HG02970 (cell line): ENCODE measurements around the gene RIPPLY3.

Source experiments
- ATAC-seq: cut with Tn5 transposase; IDR thresholded peaks from one replicate; pipeline ENCODE4 v1.9.1; 2021; ENCODE audit warnings: mild to moderate bottlenecking, moderate library complexity, moderate number of reproducible peaks; ENCODE audit not compliant: unreplicated experiment, low FRiP score

Gene RIPPLY3, protein sequence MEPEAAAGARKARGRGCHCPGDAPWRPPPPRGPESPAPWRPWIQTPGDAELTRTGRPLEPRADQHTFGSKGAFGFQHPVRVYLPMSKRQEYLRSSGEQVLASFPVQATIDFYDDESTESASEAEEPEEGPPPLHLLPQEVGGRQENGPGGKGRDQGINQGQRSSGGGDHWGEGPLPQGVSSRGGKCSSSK

GRCh38 chr21:37006486-37007291 lies at the start of gene RIPPLY3:
RIPPLY3 (plus strand) TSS chr21:37006702; CDS start chr21:37006773, 71 bp downstream.
- ATAC-seq, result no peak

DNA sequence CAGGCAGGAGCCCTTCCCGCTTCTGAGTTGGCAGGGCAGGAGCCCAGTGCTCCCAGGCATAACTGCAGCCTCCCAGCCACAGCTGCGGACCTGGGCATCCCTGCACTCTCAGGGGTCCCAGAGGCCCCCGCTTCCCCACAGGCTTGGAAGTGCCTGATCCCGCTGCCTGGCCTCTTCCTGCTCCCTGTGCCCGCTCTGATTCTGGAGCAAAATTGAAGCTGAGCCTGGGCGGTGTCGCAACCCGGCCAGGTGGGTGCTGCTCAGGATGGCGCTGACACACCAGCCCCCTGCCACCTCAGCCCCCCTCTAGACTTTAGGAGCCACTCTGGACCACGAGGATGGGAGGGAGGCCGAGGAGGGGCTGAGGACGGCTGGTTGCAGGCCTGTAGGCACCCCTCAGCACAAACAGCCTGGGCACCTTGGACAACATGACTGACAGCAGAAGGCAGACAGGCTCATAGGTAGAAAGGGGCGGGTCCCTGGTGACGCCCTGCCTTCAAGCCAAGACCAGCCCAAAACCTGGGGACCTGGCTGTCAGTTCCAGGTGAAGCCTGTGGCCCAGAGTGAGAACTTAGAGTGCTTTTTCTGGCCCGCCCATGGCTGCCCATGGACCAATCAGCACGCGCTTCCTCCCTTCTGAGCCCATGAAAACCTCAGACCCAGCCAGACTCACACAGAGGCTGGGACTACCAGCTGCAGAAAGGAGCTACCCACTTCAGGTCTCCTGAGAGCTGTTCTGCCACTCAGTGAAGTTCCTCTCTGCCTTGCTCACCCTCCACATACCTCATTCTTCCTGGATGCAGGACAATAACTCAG lies 47.3 kb upstream of the RIPPLY3 start:
- no peak for ATAC-seq

- ATAC-seq, result no peak
Measured at GRCh38 chr21:36960676-36961284, 45.7 kb upstream of the RIPPLY3 start.

- no peak for ATAC-seq
Measured at GRCh38 chr21:36962098-36962780, 44.3 kb upstream of the RIPPLY3 start.

- no peak for ATAC-seq
Measured at GRCh38 chr21:36964398-36964797, 42.1 kb upstream of the RIPPLY3 start.

GRCh38 chr21:36964827-36965719 lies 41.4 kb upstream of the RIPPLY3 start:
- ATAC-seq, result no peak

GRCh38 chr21:36965720-36966065 lies 40.8 kb upstream of the RIPPLY3 start:
- no peak for ATAC-seq

DNA sequence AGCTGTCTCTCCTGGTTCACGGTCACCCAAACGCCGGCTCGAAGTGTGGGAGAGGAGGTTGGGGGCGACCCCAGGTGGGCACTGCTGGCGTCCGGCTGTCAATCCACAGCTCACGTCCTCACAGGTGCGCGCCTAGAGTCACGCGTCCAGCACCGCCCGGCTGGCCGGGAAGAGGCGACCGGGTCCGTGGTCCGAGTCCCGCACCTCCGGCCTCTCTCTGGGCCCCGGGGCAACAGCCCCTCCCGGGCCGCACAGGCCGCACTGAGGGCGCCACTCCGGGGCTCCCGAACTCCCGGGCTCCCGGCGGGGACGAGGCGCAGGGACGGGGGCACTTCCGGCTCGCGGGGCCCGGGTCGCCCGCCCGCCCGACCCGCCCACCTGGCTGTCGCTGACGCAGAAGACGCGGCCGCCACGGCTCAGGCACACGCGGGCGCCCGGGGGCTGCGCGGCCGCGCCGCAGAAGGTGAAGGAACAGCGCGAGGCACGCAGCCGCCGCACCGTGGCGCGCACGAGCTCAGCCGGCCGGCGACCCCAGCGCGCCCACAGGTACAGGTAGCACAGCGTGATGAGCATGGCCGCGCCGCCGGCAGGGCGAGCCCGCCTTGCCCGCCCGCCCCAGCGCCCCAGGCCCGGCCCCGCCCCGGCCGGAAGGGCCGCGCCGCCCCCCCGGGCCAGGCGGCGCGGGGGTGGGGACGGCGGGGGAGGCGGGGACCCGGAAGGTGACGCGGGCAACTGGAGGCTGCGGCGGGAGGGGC lies 40.3 kb upstream of the RIPPLY3 start, which contains the start of gene HLCS:
HLCS (minus strand) TSS at position 604 of the 755 bp plus-strand sequence; CDS start at position 573, 31 bp downstream.
- ATAC-seq, result peak; percentile 87

DNA sequence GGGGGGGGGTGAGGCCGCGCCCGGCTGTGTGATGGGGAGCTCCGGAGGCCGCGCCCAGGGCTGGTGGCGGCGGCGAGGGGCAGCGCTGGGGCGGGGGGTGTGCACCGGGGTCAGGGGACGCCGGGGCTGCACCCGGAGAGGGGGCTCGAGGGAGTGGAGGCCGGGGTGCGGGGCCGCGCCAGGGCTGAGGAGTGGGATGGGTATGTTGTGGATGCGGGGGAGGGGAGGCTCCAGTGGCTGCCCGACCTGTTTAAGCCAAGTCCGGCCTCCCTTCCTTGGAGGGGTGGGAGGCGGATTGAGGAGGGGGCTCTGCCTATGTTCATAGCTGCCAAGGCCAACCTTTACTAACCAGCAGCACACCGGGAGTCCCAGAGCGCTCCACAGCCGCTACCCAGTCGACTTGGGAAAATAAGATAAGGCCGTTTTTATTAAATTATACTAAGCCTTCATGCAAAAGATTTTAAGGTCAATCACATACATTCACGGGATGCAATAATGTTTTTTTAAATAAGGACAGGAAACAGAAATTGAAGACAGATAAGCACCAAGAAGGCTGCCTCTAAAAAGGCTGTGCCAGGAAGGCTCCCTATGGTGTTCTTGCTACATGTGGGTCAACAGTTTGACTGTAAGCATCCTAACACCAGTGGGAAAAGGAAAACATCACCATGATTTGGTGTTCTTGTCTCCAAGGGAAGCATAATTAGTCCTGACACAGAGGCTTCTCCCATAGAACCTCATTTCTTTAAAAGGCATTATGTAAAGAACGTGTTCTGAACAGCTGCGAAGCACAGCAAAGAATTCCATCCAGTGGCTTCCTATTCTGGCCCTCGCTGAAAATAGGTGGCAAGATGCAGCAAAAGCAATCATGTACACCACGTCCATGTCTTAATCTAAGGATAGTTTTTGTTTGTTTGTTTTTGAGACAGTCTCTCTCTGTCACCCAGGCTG lies 39.4 kb upstream of the RIPPLY3 start:
- peak; percentile 29 for ATAC-seq

DNA sequence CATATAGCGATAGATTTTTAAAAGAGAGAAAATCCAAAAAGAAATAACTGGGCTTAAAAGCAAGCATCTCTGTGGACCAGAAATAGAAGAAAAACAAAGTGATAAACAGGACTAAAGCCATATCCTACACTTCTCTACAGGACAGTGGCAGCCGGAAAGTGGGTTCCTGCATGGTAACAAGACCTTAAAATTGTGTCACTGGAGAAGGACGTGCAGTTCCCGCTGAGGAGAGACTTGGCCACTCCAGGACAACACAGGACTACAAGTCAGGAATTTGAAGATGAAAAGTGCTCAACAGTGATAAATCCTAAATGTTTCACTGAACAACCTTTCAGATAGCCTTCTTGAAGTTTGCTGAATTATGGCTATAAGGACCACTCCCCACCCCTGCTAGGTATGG lies 38.1 kb upstream of the RIPPLY3 start:
- ATAC-seq, result no peak

- ATAC-seq, result no peak
Measured at GRCh38 chr21:36968976-36969375, 37.5 kb upstream of the RIPPLY3 start.

GRCh38 chr21:36973986-36974850 lies 32.3 kb upstream of the RIPPLY3 start:
- ATAC-seq, result no peak

GRCh38 chr21:36974851-36975192 lies 31.7 kb upstream of the RIPPLY3 start:
- no peak for ATAC-seq

DNA sequence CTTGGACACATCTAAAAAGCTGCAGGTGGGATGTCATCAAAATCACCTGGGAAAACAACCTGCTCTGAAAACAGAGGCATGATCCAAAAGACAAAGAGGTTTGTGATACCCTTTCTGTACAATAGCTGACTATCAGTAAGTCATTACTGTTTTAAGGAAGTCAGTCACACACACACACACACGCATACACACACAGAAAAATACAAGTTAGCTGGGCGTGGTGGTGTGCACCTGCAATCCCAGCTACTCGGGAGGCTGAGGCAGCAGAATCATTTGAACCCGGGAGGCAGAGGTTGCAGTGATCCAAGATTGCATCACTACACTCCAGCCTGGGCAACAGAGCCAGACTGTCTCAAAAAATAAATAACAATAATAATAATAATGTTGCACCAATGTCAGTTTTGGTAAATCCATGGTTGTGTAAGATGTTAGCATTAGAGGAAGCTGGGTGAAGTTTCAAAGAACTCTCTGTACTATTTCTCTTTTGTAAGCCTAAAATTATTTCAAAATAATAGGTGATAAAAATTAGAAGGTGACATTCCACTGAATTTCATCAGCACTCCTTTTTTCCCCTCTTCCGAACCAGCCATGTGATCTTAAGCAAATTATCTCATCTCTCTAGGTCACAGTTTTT lies 30.2 kb upstream of the RIPPLY3 start:
- ATAC-seq, result no peak

GRCh38 chr21:36976882-36977651 lies 29.4 kb upstream of the RIPPLY3 start:
- peak; percentile 76 for ATAC-seq
